ENCODE results near the gene CSNK1E.

The CSNK1E gene

GRCh38 chr22:38304526-38304925, 12.7 kb downstream of the CSNK1E start:
- peaks cover 0 to 3% of the 10 kb centered on the region in 2 experiments for H3K4me1 ChIP-seq (ENCODE audit: control insufficient read depth in 1 of 2, insufficient read depth in 1 of 2, low read depth in 1 of 2, low read length in 1 of 2)
- no peak for TF ChIP-seq CTCF (IDR thresholded peaks at IDR 0.05)
- H3K27ac ChIP-seq, result no peak overlapping the region
- no peaks in the 10 kb centered on the region for H3K9me3 ChIP-seq
- no peak overlapping the region for H3K4me3 ChIP-seq (ENCODE audit: low read depth in 1 of 2, low read length in 1 of 2)
- no peaks in the 10 kb centered on the region for H3K27me3 ChIP-seq
- peaks cover 26% of the 10 kb centered on the region for H3K36me3 ChIP-seq

DNA sequence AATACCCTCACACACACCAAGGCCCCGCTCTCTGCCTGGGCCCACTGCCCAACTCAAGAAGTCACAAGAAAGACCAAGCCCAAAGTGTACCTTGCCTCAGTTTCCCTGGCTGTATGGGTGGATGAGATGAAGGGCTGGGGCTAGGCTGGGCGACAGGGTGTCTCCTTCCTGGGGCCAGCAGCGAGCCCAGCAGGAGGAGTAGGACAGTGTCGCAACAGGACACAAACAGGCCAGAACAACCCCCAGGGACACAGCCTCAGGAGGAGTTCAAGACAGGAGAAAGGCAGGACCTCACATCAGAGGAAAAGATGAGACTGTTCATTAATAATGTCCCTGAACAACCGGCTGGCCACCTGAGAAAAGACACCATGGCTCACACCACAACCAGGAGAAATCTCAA, 13.3 kb downstream of the CSNK1E start:
- Histone ChIP-seq H3K27ac (no peak overlapping the region), H3K9me3 (no peaks in the 10 kb centered on the region), H3K27me3 (no peaks in the 10 kb centered on the region), H3K4me3 (ENCODE audit: low read depth in 1 of 2, low read length in 1 of 2) (no peak overlapping the region), H3K36me3 (peaks cover 32% of the 10 kb centered on the region), H3K4me1 (ENCODE audit: control insufficient read depth in 1 of 2, insufficient read depth in 1 of 2, low read depth in 1 of 2, low read length in 1 of 2) (peaks cover 0 to 3% of the 10 kb centered on the region in 2 experiments)
- no peak for TF ChIP-seq CTCF (IDR thresholded peaks at IDR 0.05)

DNA sequence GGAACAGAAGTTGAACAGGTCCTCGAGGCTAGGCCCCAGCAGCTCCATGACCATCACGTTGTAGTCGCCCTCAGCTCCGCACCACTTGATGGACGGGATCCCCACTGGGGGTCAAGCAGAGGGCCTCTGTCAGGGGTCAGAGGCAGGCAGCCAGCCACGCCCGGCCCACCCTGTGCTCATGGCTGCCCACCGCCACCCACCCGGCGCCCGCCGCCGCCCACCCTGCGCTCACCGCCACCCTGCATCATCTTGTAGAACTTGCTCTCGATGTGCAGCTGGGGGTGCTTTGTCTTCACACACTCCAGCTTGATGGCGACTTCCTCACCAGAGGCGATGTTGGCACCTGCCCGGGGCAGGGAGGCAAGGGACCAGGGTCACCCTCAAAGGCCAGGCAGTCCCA, 14.3 kb downstream of the CSNK1E start:
- Histone ChIP-seq H3K4me1 (ENCODE audit: control insufficient read depth in 1 of 2, insufficient read depth in 1 of 2, low read depth in 1 of 2, low read length in 1 of 2) (peaks cover 0 to 3% of the 10 kb centered on the region in 2 experiments), H3K27me3 (no peaks in the 10 kb centered on the region), H3K27ac (no peak overlapping the region), H3K9me3 (no peaks in the 10 kb centered on the region), H3K36me3 (peaks cover 42% of the 10 kb centered on the region), H3K4me3 (ENCODE audit: low read depth in 1 of 2, low read length in 1 of 2) (no peak overlapping the region)
- no peak for TF ChIP-seq CTCF (IDR thresholded peaks at IDR 0.05)

GRCh38 chr22:38300946-38301345, 16.3 kb downstream of the CSNK1E start:
- Histone ChIP-seq H3K36me3 (peaks cover 53% of the 10 kb centered on the region), H3K9me3 (no peaks in the 10 kb centered on the region), H3K4me3 (ENCODE audit: low read depth in 1 of 2, low read length in 1 of 2) (no peak overlapping the region), H3K27ac (no peak overlapping the region), H3K4me1 (ENCODE audit: control insufficient read depth in 1 of 2, insufficient read depth in 1 of 2, low read depth in 1 of 2, low read length in 1 of 2) (peaks cover 0 to 3% of the 10 kb centered on the region in 2 experiments), H3K27me3 (no peaks in the 10 kb centered on the region)
- TF ChIP-seq CTCF (IDR thresholded peaks at IDR 0.05), result no peak

- Histone ChIP-seq H3K27me3 (no peaks in the 10 kb centered on the region), H3K4me3 (ENCODE audit: low read depth in 1 of 2, low read length in 1 of 2) (no peak overlapping the region), H3K36me3 (peaks cover 53% of the 10 kb centered on the region), H3K27ac (no peak overlapping the region), H3K9me3 (no peaks in the 10 kb centered on the region), H3K4me1 (ENCODE audit: control insufficient read depth in 1 of 2, insufficient read depth in 1 of 2, low read depth in 1 of 2, low read length in 1 of 2) (peaks cover 0 to 3% of the 10 kb centered on the region in 2 experiments)
- no peak for TF ChIP-seq CTCF (IDR thresholded peaks at IDR 0.05)
Measured at GRCh38 chr22:38300197-38300945, 16.9 kb downstream of the CSNK1E start.

All from neutrophil (primary cell).